ENCODE measurements around the gene GRPEL2.

Gene GRPEL2

GRCh38 chr5:149319174-149319573 lies 26.1 kb upstream of the GRPEL2 start:
- DNase-seq (ENCODE audit: low read depth in 2 of 2): no peak

- no peak for DNase-seq (ENCODE audit: low read depth in 2 of 2)
These were observed 24.4 kb upstream of the GRPEL2 start for GRCh38 chr5:149320791-149321330.

- DNase-seq (ENCODE audit: low read depth in 2 of 2): no peak
These were observed 22.8 kb upstream of the GRPEL2 start for GRCh38 chr5:149322518-149322917.

GRCh38 chr5:149323210-149323609 lies 22.1 kb upstream of the GRPEL2 start:
- no peak for DNase-seq (ENCODE audit: low read depth in 2 of 2)

GRCh38 chr5:149323621-149324205 lies 21.6 kb upstream of the GRPEL2 start:
- no peak for DNase-seq (ENCODE audit: low read depth in 2 of 2)

GRCh38 chr5:149324641-149325040 lies 20.7 kb upstream of the GRPEL2 start:
- DNase-seq (ENCODE audit: low read depth in 2 of 2): no peak

GRCh38 chr5:149325166-149325735 lies 20.0 kb upstream of the GRPEL2 start:
- DNase-seq (ENCODE audit: low read depth in 2 of 2): no peak

GRCh38 chr5:149325894-149326293 lies 19.4 kb upstream of the GRPEL2 start:
- DNase-seq (ENCODE audit: low read depth in 2 of 2): no peak

- DNase-seq (ENCODE audit: low read depth in 2 of 2): no peak
These were observed 18.7 kb upstream of the GRPEL2 start for GRCh38 chr5:149326611-149327010.

- DNase-seq (ENCODE audit: low read depth in 2 of 2): no peak
These were observed 17.1 kb upstream of the GRPEL2 start for GRCh38 chr5:149328177-149328576.

- no peak for DNase-seq (ENCODE audit: low read depth in 2 of 2)
These were observed 11.4 kb upstream of the GRPEL2 start for GRCh38 chr5:149333711-149334443.

- no peak for DNase-seq (ENCODE audit: low read depth in 2 of 2)
These were observed 7.6 kb upstream of the GRPEL2 start for GRCh38 chr5:149337736-149338135.

GRCh38 chr5:149338364-149338763 lies 6.9 kb upstream of the GRPEL2 start:
- DNase-seq (ENCODE audit: low read depth in 2 of 2): no peak

GRCh38 chr5:149340920-149341319 lies 4.4 kb upstream of the GRPEL2 start:
- no peak for DNase-seq (ENCODE audit: low read depth in 2 of 2)

GRCh38 chr5:149341876-149342275 lies 3.4 kb upstream of the GRPEL2 start:
- no peak for DNase-seq (ENCODE audit: low read depth in 2 of 2)

- DNase-seq (ENCODE audit: low read depth in 2 of 2): no peak
These were observed 1.1 kb upstream of the GRPEL2 start for GRCh38 chr5:149344151-149344550.

GRCh38 chr5:149345892-149346222 lies 558 bp downstream of the GRPEL2 start:
- DNase-seq (ENCODE audit: low read depth in 2 of 2): no peak

GRCh38 chr5:149348518-149348917 lies 3.2 kb downstream of the GRPEL2 start:
- DNase-seq (ENCODE audit: low read depth in 2 of 2): no peak

GRCh38 chr5:149349382-149349781 lies 4.1 kb downstream of the GRPEL2 start:
- DNase-seq (ENCODE audit: low read depth in 2 of 2): no peak

GRCh38 chr5:149352169-149352568 lies 6.9 kb downstream of the GRPEL2 start:
- DNase-seq (ENCODE audit: low read depth in 2 of 2): no peak

- no peak for DNase-seq (ENCODE audit: low read depth in 2 of 2)
These were observed 8.6 kb downstream of the GRPEL2 start for GRCh38 chr5:149353911-149354310.

- no peak for DNase-seq (ENCODE audit: low read depth in 2 of 2)
These were observed 10.4 kb downstream of the GRPEL2 start for GRCh38 chr5:149355688-149356087.

GRCh38 chr5:149356391-149356790 lies 11.1 kb downstream of the GRPEL2 start:
- no peak for DNase-seq (ENCODE audit: low read depth in 2 of 2)
